Fibroblast of pulmonary artery (primary cell): ENCODE results near the gene ZSWIM6.

Experiments used
- DNase-seq: peaks from one replicate; pipeline ENCODE4 v3.0.0-alpha.2; 2010; ENCODE audit warnings: low read depth
- H3K4me3 ChIP-seq: replicated peaks from 2 replicates; pipeline ENCODE4 v1.5.1; 2011; ENCODE audit warnings: low read depth, mild to moderate bottlenecking, control low read depth, low read length, moderate library complexity
- TF ChIP-seq, protein P1 (sequence below): IDR thresholded peaks from 2 replicates; pipeline ENCODE4 v1.5.1; 2011; ENCODE audit warnings: mild to moderate bottlenecking, control low read depth, low read length, inconsistent platforms; ENCODE audit errors: missing control alignments

The ZSWIM6 gene

DNA sequence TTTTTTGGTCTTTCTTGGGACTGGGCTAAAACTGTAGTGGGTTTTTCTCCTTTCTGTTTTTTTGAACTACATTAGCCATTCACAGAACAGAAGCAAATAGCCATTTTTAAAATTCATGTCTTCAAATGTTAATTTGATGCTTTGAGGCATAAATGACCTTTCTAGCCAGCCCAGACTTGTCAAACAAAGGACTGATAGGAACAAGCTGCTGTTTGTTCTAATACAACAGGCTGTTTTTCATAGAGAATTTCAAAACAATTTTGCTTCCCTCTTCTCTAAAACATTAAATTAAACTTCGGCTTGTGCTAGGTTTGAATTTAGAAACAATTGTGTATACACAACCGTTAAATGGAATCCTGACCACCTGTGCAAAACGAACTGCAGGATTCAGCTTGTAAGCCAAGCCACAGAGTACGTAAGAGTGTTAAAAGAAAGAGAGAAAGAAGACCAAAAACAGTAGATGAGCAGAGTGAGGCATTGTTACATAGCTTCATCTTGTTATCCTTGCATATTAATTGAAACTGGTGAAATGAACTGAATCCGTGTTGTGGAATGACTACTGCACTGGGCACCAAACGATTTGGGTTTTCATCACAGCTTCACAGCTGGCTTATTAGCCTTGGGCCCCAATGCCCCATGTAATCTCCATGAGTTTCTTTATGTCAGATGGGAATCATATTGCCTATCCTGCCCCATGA is 100.0 kb downstream of the ZSWIM6 start:
- DNase-seq = no peak
- H3K4me3 ChIP-seq = no peak overlapping the region
- TF ChIP-seq, protein P1, sequence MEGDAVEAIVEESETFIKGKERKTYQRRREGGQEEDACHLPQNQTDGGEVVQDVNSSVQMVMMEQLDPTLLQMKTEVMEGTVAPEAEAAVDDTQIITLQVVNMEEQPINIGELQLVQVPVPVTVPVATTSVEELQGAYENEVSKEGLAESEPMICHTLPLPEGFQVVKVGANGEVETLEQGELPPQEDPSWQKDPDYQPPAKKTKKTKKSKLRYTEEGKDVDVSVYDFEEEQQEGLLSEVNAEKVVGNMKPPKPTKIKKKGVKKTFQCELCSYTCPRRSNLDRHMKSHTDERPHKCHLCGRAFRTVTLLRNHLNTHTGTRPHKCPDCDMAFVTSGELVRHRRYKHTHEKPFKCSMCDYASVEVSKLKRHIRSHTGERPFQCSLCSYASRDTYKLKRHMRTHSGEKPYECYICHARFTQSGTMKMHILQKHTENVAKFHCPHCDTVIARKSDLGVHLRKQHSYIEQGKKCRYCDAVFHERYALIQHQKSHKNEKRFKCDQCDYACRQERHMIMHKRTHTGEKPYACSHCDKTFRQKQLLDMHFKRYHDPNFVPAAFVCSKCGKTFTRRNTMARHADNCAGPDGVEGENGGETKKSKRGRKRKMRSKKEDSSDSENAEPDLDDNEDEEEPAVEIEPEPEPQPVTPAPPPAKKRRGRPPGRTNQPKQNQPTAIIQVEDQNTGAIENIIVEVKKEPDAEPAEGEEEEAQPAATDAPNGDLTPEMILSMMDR = no peak

DNA sequence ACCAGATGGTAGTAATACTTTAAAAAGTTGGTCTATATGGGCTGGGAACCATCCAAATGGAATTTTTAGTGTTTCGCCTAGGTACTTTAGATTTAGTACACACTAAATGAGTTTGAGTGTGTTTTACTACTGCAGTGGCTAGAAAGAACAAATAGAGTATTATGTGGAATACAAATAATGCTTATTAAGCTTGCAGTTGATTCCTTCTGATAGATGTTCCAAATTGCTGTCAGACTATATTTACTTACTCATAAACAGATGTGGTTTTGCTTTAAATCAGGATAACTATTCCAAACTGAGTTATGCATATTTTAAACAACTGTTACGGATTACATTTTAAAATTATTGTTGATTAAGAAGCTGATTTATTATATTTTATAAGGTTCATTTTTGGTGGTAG is 103.3 kb downstream of the ZSWIM6 start:
- H3K4me3 ChIP-seq = no peak overlapping the region
- DNase-seq = no peak
- TF ChIP-seq, protein P1 = no peak

DNA sequence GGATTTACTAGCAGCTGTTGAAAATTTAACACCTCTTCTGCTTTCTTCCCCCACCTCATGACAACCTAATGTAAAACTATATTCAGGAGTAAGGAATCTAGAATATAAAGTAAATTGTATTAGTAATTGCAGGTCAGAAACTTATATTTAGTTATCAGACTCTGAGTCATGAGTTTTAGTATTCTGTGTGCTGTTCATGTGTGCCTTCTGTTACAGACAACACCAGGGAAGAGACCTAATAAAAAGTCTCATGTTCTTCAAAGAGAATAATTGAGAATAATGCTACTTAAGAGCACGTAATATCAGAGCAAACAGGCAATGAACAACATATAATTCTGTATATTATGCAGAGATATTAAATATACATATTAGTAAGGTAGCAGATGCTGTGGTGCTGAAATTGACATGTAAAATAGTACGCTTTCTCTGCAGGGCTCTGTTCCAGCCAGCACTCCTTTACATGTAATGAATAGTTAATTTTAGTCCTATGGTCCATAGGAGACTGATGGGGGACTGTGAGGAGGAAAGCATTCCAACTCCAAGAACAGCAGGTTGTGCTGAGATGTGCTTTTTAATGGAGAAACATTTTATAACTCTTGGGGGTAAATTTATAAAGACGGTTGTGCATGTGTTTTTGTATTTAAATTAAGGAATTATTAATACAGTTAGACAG is 106.4 kb downstream of the ZSWIM6 start:
- TF ChIP-seq, protein P1 = no peak
- H3K4me3 ChIP-seq = no peak overlapping the region
- DNase-seq = no peak

DNA sequence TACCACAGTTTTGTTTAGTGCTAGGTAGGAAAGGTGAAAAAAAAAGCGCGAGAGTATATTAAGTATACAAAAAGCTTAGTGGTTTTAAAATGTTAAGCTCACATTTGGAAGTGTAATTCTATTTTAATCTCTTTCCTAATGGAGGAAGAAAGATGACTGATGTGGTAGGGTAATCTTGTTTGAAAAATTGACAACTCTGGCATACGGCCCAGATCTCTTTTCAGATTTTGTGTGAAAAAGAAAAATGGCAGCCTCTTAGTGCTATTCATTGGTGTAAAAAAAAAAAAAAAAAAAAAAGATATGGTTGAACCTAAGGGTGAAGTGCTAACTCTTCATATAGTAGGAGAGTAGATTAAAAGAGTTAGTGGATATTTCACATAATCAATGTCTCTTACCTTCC is 108.0 kb downstream of the ZSWIM6 start:
- DNase-seq = no peak
- no peak overlapping the region for H3K4me3 ChIP-seq
- TF ChIP-seq, protein P1 = no peak

DNA sequence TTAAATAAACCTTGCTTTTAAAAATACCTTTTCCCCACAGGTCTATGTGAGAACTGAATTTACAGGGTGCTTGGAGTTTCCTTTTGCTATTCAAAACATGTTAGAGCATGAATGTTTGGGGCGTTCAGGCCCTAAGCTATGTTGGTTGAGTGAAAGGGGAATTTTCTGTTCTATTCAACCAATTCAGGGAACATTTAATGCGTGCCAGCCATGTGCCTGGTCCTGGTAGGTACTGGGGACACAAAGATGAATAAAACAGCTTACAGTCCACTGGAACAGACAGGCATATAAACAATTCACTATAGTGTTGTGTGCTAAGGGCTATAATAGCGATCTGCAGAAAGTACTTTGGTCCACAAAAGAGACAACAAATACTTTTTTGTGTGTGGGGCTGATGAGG is 108.5 kb downstream of the ZSWIM6 start:
- TF ChIP-seq, protein P1 = no peak
- no peak overlapping the region for H3K4me3 ChIP-seq
- DNase-seq = no peak

DNA sequence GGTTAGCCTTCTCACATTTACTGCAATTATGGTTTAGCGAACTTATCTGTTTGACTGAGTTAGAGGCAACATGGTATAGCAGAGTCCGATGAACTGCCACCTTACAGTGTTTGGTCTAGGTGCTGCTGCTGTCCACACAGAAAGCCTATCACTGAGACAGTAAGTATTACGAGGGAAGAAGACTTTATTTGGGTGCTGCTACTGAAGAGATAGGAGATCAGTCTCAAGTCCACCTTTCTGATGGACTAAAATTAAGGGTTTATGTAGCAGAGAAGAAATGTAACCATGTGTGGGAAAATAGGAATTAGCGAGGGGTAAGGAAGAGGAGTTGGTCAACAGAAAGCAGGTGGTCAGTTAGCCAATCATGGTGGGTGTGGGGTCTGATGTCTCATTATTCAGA is 109.7 kb downstream of the ZSWIM6 start:
- TF ChIP-seq, protein P1 = no peak
- H3K4me3 ChIP-seq = no peak overlapping the region
- no peak for DNase-seq
